H1 (cell line): Measurements from ENCODE around the gene MAPRE2. TPM values are rescaled to one million over a fixed set of nuclear protein-coding genes. Genes with fewer than 3 reads are reported as not detected.

ENCODE experiments used
- CTCF ChIA-PET: fragments of 300-600 bp; sonication (Branson Sonifier 250); formaldehyde crosslinking; loops from one replicate; lab custom pipeline; 2021; ENCODE audit not compliant: partially characterized antibody; lab: Charles Lee
- POLR2A ChIA-PET: fragments of 300-600 bp; sonication (Branson Sonifier 250); formaldehyde crosslinking; loops from one replicate; lab custom pipeline; 2021; ENCODE audit warnings: inconsistent platforms; ENCODE audit not compliant: partially characterized antibody; lab: Charles Lee
- DNase-seq, 2 experiments: peaks; one replicate each; pipeline versions ENCODE4 v3.0.0 to v3.0.0-alpha.2; 2010 to 2022; ENCODE audit warnings: low spot score in 2 of 2, low read depth in 1 of 2, mixed read lengths in 1 of 2
- FAIRE-seq: peaks from 2 replicates; lab custom pipeline; 2011; peaks lifted over from hg19 to GRCh38; lab: Jason Lieb, UNC
- H2AFZ ChIP-seq: 2 replicates; pipeline ENCODE4 v1.8.1; 2012; ENCODE audit warnings: low read length, inconsistent platforms
- H2AK5ac ChIP-seq: 2 replicates; pipeline ENCODE4 v1.6.1; 2013; ENCODE audit warnings: low read depth, low read length
- H2BK120ac ChIP-seq: replicated peaks from 2 replicates; pipeline ENCODE3; 2013; ENCODE audit warnings: low read depth, low read length, inconsistent platforms
- H2BK12ac ChIP-seq: 2 replicates; pipeline ENCODE4 v1.6.1; 2013; ENCODE audit warnings: low read depth, low read length
- H2BK15ac ChIP-seq: 2 replicates; pipeline ENCODE4 v1.6.1; 2013; ENCODE audit warnings: low read length
- H2BK20ac ChIP-seq: 2 replicates; pipeline ENCODE4 v1.6.1; 2013; ENCODE audit warnings: low read length
- H2BK5ac ChIP-seq: 2 replicates; pipeline ENCODE4 v1.6.1; 2013; ENCODE audit warnings: low read depth, low read length
- H3K14ac ChIP-seq: 2 replicates; pipeline ENCODE4 v1.6.1; 2013; ENCODE audit warnings: inconsistent platforms; ENCODE audit not compliant: insufficient read length
- H3K18ac ChIP-seq: 2 replicates; pipeline ENCODE4 v1.6.1; 2013; ENCODE audit warnings: low read length; ENCODE audit errors: extremely low read depth
- H3K23ac ChIP-seq: 2 replicates; pipeline ENCODE4 v1.6.1; 2013; ENCODE audit warnings: inconsistent platforms; ENCODE audit not compliant: insufficient read length
- H3K23me2 ChIP-seq: 2 replicates; pipeline ENCODE4 v1.6.1; 2013; ENCODE audit warnings: low read depth, low read length
- H3K27ac ChIP-seq: 2 replicates; pipeline ENCODE4 v1.6.1; 2011; ENCODE audit warnings: low read depth, low read length, inconsistent platforms
- H3K27me3 ChIP-seq, 4 experiments: replicated peaks in 1 of 4; 1 replicate in 1 of 4; 2 replicates in 3 of 4; pipeline versions ENCODE4 v1.6.1 to v1.8.1; 2011 to 2013; ENCODE audit warnings: low read length in 3 of 4, mild to moderate bottlenecking in 3 of 4, inconsistent platforms in 2 of 4, mixed read lengths in 2 of 4, moderate library complexity in 1 of 4; ENCODE audit not compliant: control insufficient read depth in 3 of 4, insufficient read depth in 3 of 4; ENCODE audit errors: extremely low read depth in 1 of 4
- H3K36me3 ChIP-seq, 4 experiments: 2 replicates each; pipeline versions ENCODE4 v1.6.1 to v1.8.1; 2011 to 2013; ENCODE audit warnings: mild to moderate bottlenecking in 4 of 4, low read length in 3 of 4, moderate library complexity in 2 of 4, control low read depth in 1 of 4, inconsistent platforms in 1 of 4; ENCODE audit not compliant: insufficient read depth in 4 of 4, control insufficient read depth in 2 of 4
- H3K4ac ChIP-seq: replicated peaks from 2 replicates; pipeline ENCODE3; 2013; ENCODE audit warnings: low read length, low read depth, mixed read lengths, inconsistent platforms; ENCODE audit not compliant: insufficient read length
- H3K4me1 ChIP-seq, 4 experiments: replicated peaks in 1 of 4; 1 replicate in 1 of 4; 2 replicates in 3 of 4; pipeline versions ENCODE4 v1.6.1 to v1.8.1; 2011 to 2013; ENCODE audit warnings: low read length in 3 of 4, inconsistent platforms in 2 of 4, mixed read lengths in 1 of 4; ENCODE audit not compliant: insufficient read depth in 4 of 4, control insufficient read depth in 3 of 4
- H3K4me2 ChIP-seq, 2 experiments: 2 replicates each; pipeline versions ENCODE4 v1.6.1 to v1.8.1; 2011 to 2013; ENCODE audit warnings: low read depth in 2 of 2, low read length in 2 of 2, control low read depth in 1 of 2, inconsistent platforms in 1 of 2, mild to moderate bottlenecking in 1 of 2; ENCODE audit not compliant: insufficient read depth in 1 of 2
- H3K4me3 ChIP-seq, 4 experiments: fragments of 200-600, 300-600 bp in 1 of 4; sonication (generic), shearing (Covaris generic), sonication (Bioruptor Twin) in 1 of 4; 2 replicates each; pipeline versions ENCODE4 v1.5.1 to v1.8.1; 2011 to 2016; ENCODE audit warnings: low read length in 4 of 4, low read depth in 3 of 4, control low read depth in 2 of 4, inconsistent platforms in 2 of 4, mild to moderate bottlenecking in 2 of 4, mixed read lengths in 1 of 4, moderate library complexity in 1 of 4; ENCODE audit not compliant: insufficient read depth in 2 of 4; ENCODE audit errors: extremely low read depth in 1 of 4
- H3K56ac ChIP-seq: replicated peaks from 2 replicates; pipeline ENCODE3; 2013; ENCODE audit warnings: low read depth, mild to moderate bottlenecking, mixed read lengths, low read length, inconsistent platforms; ENCODE audit not compliant: insufficient read length
- H3K79me1 ChIP-seq: 2 replicates; pipeline ENCODE4 v1.6.1; 2013; ENCODE audit warnings: low read depth, low read length, control low read depth
- H3K79me2 ChIP-seq, 2 experiments: 2 replicates each; pipeline versions ENCODE4 v1.6.1 to v1.8.1; 2012 to 2013; ENCODE audit warnings: low read length in 2 of 2, mild to moderate bottlenecking in 2 of 2, inconsistent platforms in 1 of 2; ENCODE audit not compliant: insufficient read depth in 2 of 2, control insufficient read depth in 1 of 2
- H3K9ac ChIP-seq, 4 experiments: replicated peaks in 1 of 4; 1 replicate in 1 of 4; 2 replicates in 3 of 4; pipeline versions ENCODE4 v1.6.1 to v1.8.1; 2011 to 2013; ENCODE audit warnings: low read depth in 3 of 4, low read length in 3 of 4, control low read depth in 2 of 4, mild to moderate bottlenecking in 2 of 4, moderate library complexity in 2 of 4, inconsistent platforms in 1 of 4; ENCODE audit errors: extremely low read depth in 1 of 4
- H3K9me3 ChIP-seq, 2 experiments: 2 replicates each; pipeline versions ENCODE4 v1.6.1 to v1.8.1; 2012 to 2013; ENCODE audit warnings: mild to moderate bottlenecking in 2 of 2, moderate library complexity in 2 of 2, control low read depth in 1 of 2, inconsistent platforms in 1 of 2, low read depth in 1 of 2, low read length in 1 of 2, mixed read lengths in 1 of 2; ENCODE audit not compliant: insufficient read depth in 2 of 2
- H4K20me1 ChIP-seq, 2 experiments: replicated peaks in 1 of 2; 2 replicates each; pipeline versions ENCODE3 to v1.8.1; 2011 to 2013; ENCODE audit warnings: inconsistent platforms in 2 of 2, low read length in 2 of 2, mild to moderate bottlenecking in 1 of 2; ENCODE audit not compliant: insufficient read depth in 2 of 2, control insufficient read depth in 1 of 2
- H4K5ac ChIP-seq: 2 replicates; pipeline ENCODE4 v1.6.1; 2013; ENCODE audit warnings: low read length, low read depth, mixed read lengths, inconsistent platforms; ENCODE audit not compliant: insufficient read length
- H4K8ac ChIP-seq: 2 replicates; pipeline ENCODE4 v1.8.0; 2013; ENCODE audit warnings: mild to moderate bottlenecking, moderate library complexity, low read length, inconsistent platforms; ENCODE audit not compliant: insufficient read depth; ENCODE audit errors: extremely low read depth
- H4K91ac ChIP-seq: replicated peaks from 2 replicates; pipeline ENCODE3; 2013; ENCODE audit warnings: low read length, mixed read lengths, inconsistent platforms; ENCODE audit not compliant: insufficient read length
- ATF2 ChIP-seq: IDR thresholded peaks from 2 replicates; pipeline ENCODE4 v1.6.1; 2012; ENCODE audit warnings: low read length, inconsistent platforms
- CEBPB ChIP-seq: IDR thresholded peaks from 2 replicates; pipeline ENCODE4 v1.6.1; 2012; ENCODE audit warnings: low read depth, low read length
- CTCF ChIP-seq, 3 experiments: IDR thresholded peaks; 1 replicate in 2 of 3; 2 replicates in 1 of 3; pipeline versions ENCODE4 v1.5.1 to v1.6.1; 2011; ENCODE audit warnings: low read length in 3 of 3, mild to moderate bottlenecking in 3 of 3, inconsistent platforms in 2 of 3, low read depth in 1 of 3, moderate library complexity in 1 of 3; ENCODE audit not compliant: insufficient read depth in 1 of 3; ENCODE audit errors: control extremely low read depth in 1 of 3
- GABPA ChIP-seq: IDR thresholded peaks from 2 replicates; pipeline ENCODE4 v1.6.1; 2011; ENCODE audit warnings: mild to moderate bottlenecking, low read length, moderate library complexity, borderline replicate concordance; ENCODE audit not compliant: insufficient read depth
- POLR2A ChIP-seq, 2 experiments: IDR thresholded peaks; 1 replicate in 1 of 2; 2 replicates in 1 of 2; pipeline ENCODE4 v1.6.1; 2011; ENCODE audit warnings: low read depth in 2 of 2, low read length in 2 of 2, mild to moderate bottlenecking in 2 of 2; ENCODE audit errors: control extremely low read depth in 1 of 2
- RBBP5 ChIP-seq: IDR thresholded peaks from 2 replicates; pipeline ENCODE4 v1.7.1; 2012; ENCODE audit warnings: low read depth, mild to moderate bottlenecking, inconsistent platforms, low read length, moderate library complexity, borderline replicate concordance
- RFX5 ChIP-seq: IDR thresholded peaks from 2 replicates; pipeline ENCODE4 v1.6.1; 2011; ENCODE audit warnings: low read depth, low read length, improper control_type of control experiment, borderline replicate concordance
- SP2 ChIP-seq: IDR thresholded peaks from 2 replicates; pipeline ENCODE4 v1.6.1; 2012; ENCODE audit warnings: mild to moderate bottlenecking, low read length, inconsistent platforms
- TCF12 ChIP-seq: IDR thresholded peaks from 2 replicates; pipeline ENCODE4 v1.6.1; 2011; ENCODE audit warnings: low read depth, mild to moderate bottlenecking, low read length
- YY1 ChIP-seq: IDR thresholded peaks from 2 replicates; pipeline ENCODE4 v1.6.1; 2011; ENCODE audit warnings: low read depth, mild to moderate bottlenecking, low read length
- WGBS, 2 experiments: shearing (Covaris generic) in 1 of 2; methylation state at CpG; one replicate each; pipeline versions ENCODE4 v1.1.6 to v1.1.7; 2013 to 2015; ENCODE audit warnings: low lambda C conversion rate in 2 of 2, mixed read lengths in 2 of 2, inconsistent platforms in 1 of 2, low coverage in 1 of 2, missing lambda C conversion rate in 1 of 2; ENCODE audit not compliant: insufficient replicate concordance in 2 of 2, insufficient coverage in 1 of 2, insufficient read length in 1 of 2; ENCODE audit errors: extremely low coverage in 1 of 2, missing lambda C conversion rate in 1 of 2; 5-methylcytosine and 5-hydroxymethylcytosine counted together
- polyA plus RNA-seq, 7 experiments: library from polyadenylated mRNA; depleted of rRNA in 3 of 7; stranded (reverse) in 5 of 7; unstranded in 2 of 7; fragments of >200 nt in 5 of 7; fragments of 200-250 nt in 2 of 7; gene quantifications; 1 replicate in 5 of 7; 2 replicates in 1 of 7; 4 replicates in 1 of 7; pipeline versions ENCODE4 v1.2.1 to v1.2.3, GENCODE V29; 2011 to 2013; ENCODE audit warnings: missing spikeins in 2 of 7, mixed read lengths in 2 of 7
- total RNA-seq: library from RNA; stranded (reverse); fragmentation: NEBNext Ultra II Directional; extraction: Animal tissue kit (Norgen Biotek cat#: 25700); gene quantifications from 2 replicates; pipeline ENCODE4 v1.2.1, GENCODE V29; 2021

The MAPRE2 gene
- total and polyA plus RNA-seq, 2 of the 8 experiments (the other 6 are each of a cell fraction or from before 2014, with no cell fraction given): 32.6 to 33.1 TPM

- H4K8ac ChIP-seq: no peak overlapping the region
- H2BK20ac ChIP-seq: no peak overlapping the region
- no peak overlapping the region for H2BK120ac ChIP-seq
- H3K4me1 ChIP-seq: peaks cover 0 to 7% (median 0%) of the 10 kb centered on the region in 4 experiments; a peak in 2 of 7 replicates
- H3K4ac ChIP-seq: no peak overlapping the region
- H4K91ac ChIP-seq: no peak overlapping the region
- no peak overlapping the region for H2BK12ac ChIP-seq
- H3K79me1 ChIP-seq: no peaks in the 10 kb centered on the region
- no peaks in the 10 kb centered on the region for H3K23me2 ChIP-seq
- H3K36me3 ChIP-seq: no peaks in the 10 kb centered on the region
- H3K9me3 ChIP-seq: no peaks in the 10 kb centered on the region
- CTCF ChIA-PET: no interaction called here
- H3K23ac ChIP-seq: no peak overlapping the region
- H4K5ac ChIP-seq: no peak overlapping the region
- no peak overlapping the region for H3K4me2 ChIP-seq
- DNase-seq: no peak
- H3K18ac ChIP-seq: no peak overlapping the region
- no peaks in the 10 kb centered on the region for H3K27me3 ChIP-seq
- no peaks in the 10 kb centered on the region for H3K79me2 ChIP-seq
- H3K14ac ChIP-seq: no peak overlapping the region
- WGBS, 2 experiments: 100% methylated on average over 1 of the region's 1 CpG; no CpG with 5 or more reads in 1 of the 2 experiments
- FAIRE-seq: no peak
- no peak overlapping the region for H3K4me3 ChIP-seq
- no peak overlapping the region for H3K9ac ChIP-seq
- H4K20me1 ChIP-seq: no peaks in the 10 kb centered on the region
- H3K56ac ChIP-seq: no peak overlapping the region
- no peak overlapping the region for H2BK5ac ChIP-seq
- POLR2A ChIA-PET: no interaction called here
- H2AFZ ChIP-seq: no peak overlapping the region
- H2BK15ac ChIP-seq: no peak overlapping the region
- H3K27ac ChIP-seq: no peak overlapping the region
- H2AK5ac ChIP-seq: no peak overlapping the region
- no peak for TF ChIP-seq GABPA
- no peak for TF ChIP-seq YY1
- no peak for TF ChIP-seq POLR2A (IDR thresholded peaks at IDR 0.05; ENCODE audit: control extremely low read depth in 1 of 2, low read depth in 2 of 2, low read length in 2 of 2)
- no peak for TF ChIP-seq RFX5
- TF ChIP-seq CEBPB: no peak
- no peak for TF ChIP-seq SP2
- TF ChIP-seq RBBP5: no peak
- no peak for TF ChIP-seq CTCF (IDR thresholded peaks at IDR 0.05; ENCODE audit: control extremely low read depth in 1 of 3, insufficient read depth in 1 of 3, low read depth in 1 of 3, low read length in 3 of 3)
- no peak for TF ChIP-seq ATF2
- TF ChIP-seq TCF12: no peak
These were observed 18.7 kb upstream of the MAPRE2 start for GRCh38 chr18:35022426-35023001.
